Smooth muscle cell of the umbilical artery (primary cell): ENCODE measurements around the gene TTLL10. TPM values are rescaled to one million over a fixed set of nuclear protein-coding genes. Genes with fewer than 3 reads are reported as not detected.

Experiments used
- total RNA-seq: library from RNA; depleted of rRNA; stranded (reverse); fragments of >200 nt; gene quantifications from 2 replicates; pipeline ENCODE4 v1.2.3, GENCODE V29; 2014

Gene TTLL10, protein sequence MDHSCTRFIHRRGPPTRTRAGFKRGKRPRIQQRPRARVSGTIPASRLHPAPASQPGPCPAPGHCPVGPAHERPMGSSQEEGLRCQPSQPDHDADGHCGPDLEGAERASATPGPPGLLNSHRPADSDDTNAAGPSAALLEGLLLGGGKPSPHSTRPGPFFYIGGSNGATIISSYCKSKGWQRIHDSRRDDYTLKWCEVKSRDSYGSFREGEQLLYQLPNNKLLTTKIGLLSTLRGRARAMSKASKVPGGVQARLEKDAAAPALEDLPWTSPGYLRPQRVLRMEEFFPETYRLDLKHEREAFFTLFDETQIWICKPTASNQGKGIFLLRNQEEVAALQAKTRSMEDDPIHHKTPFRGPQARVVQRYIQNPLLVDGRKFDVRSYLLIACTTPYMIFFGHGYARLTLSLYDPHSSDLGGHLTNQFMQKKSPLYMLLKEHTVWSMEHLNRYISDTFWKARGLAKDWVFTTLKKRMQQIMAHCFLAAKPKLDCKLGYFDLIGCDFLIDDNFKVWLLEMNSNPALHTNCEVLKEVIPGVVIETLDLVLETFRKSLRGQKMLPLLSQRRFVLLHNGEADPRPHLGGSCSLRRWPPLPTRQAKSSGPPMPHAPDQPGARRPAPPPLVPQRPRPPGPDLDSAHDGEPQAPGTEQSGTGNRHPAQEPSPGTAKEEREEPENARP
- total RNA-seq, result not detected in 2 replicates

DNA sequence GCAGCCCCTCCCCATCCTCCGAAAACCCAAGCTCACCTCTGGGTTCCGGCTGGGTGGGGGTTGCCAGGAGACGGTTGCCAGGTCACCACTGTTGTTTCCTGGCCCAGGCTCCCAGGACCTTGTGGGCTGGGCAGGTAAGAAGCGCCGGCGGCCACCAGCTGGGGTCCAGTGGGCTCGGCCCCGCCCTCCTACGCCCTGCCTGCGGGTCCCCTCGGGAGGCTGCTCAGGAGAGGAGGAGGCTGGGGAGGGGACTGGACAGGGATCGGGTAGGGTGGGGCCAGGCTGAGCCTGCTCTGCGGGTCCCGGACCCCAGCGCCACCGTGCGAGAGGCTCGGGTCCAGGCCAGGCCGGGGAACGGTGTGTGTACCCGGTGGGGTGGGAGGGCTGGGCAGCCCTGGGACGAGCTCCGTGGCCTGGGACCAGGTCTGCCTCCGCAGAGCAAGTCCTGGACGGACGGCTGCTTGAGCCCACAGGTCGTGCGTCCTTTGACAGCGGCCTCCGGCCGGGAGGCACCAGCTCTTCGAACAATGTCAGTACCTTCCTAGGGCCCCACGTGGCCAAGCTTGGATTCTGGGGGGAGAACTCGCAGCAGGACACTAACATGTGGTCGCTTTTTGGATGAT, at the start of gene TTLL10:
Gene TTLL10 (plus strand): TSS at position 88 of the 623 bp plus-strand sequence. CDS start 5,336 bp downstream, outside the sequence.

DNA sequence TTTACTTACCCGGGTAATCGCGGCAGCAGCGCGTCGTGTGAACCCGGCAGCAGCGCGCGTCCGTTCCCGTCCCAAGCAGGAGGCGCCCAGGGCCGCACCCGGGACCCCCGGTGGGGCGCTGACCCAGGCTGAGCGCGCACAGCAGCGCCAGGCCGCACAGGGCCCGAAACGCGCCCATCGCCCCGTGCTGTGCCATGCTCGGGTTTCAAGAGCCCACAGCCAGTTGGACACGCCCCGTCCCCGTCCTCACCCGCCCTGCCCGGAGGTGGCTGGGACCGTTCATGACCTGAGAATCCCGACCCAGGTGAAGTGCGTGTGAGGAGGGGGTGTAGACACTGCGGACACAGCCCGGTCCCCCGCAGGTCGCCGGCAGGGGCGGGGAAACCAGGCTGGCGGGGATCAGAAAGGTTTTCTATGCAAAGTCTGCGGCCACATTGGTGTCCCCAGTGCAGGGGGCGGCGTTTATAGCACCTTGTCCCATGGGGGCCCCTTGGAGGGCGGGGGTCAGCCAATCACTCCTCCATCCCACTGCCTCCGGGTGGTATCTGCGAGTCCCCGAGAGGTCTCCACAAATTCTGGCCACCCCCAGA, 32.8 kb downstream of the TTLL10 start, which contains the start of gene TNFRSF18:
Gene TNFRSF18 (minus strand): TSS at position 217 of the 590 bp plus-strand sequence. CDS start 21 bp downstream, at position 196.

DNA sequence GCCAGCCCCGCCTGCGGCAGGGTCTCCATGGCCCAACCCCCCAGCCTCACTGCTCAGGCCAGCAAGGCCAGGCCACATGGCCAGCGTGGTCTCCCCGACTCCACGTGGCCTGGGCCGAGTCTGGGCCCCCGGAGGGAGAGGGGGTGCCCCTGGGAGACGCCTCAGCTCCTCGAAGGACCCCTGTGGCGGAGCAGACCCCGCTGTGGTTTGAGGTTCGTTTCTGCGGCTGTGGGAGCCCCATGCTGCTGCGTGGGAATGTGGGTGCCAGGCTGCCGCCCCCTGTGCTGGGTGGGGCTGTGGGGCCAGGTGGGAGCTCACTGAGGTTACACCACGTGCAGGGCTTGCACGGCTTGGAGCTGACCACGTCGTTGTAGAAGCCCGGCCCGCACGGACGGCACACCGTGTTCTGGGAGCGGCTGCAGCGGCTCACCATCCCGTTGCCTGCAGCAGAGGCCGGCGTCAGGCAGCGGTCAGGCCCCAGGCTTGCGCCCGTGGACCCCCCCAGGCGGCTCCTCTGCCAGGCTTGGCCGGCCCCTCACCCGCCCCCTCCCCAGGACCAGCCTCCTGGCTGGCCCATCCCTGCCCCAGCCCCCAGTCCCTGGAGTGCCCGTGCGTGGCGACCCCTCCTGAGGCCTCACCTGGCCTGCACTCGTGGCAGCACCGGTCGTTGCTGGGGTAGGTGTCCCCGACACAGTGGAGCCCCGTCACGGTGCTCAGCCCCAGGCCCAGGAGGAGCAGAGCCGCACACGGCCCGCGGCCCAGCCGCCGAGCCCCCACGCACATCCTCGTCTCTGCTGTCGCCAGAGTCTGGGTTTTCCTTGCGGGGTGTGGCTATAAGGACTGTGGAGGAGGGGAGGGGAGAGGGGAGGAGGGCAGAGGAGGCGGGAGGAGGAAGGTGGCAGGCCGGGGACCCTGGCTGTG, 39.9 kb downstream of the TTLL10 start, which contains the start of gene TNFRSF4:
Gene TNFRSF4 (minus strand): TSS at position 809 of the 921 bp plus-strand sequence. CDS start 26 bp downstream, at position 783.

DNA sequence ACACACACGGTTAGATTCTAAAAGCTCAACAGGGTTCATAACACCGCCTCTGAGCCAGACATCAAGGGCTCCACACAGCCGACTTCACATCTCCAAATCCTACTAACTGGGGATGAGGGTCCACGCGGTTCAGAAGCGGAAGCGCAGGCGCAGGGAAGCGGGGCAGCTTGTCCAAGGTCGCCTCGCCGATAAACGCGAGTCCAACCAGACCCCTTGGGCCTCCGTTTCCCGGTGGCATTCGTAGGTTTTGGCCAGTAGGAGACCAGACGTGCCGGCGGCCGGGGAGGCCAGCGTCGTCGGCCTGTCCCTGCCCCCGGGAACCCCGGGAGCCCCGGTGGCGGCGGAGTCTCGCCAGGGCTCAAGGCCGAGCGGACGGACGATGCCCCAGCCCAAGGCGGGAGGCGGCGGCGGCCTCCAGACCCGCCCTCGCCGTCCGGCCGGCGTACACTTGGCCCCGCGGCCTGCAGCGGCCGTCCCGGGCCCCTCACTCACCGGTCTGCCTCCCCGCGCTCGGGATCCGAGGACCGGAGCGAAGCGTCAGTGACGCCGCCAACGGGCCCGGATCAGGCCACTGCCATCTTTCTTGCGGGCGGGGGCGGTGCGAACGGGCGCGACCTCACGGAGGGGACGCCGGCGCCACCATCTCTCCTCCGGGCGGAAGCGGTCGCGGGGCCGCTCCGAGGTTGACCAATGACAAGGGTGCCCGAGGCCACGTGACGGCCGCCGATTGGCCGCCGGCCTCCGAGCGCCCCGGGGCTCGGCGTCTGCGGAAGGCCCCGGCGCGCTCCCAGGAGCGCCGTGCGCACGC, 57.9 kb downstream of the TTLL10 start, which contains the start of gene SDF4:
Gene SDF4 (minus strand): TSS at position 602 of the 808 bp plus-strand sequence. CDS start 3,229 bp downstream, outside the sequence.

DNA sequence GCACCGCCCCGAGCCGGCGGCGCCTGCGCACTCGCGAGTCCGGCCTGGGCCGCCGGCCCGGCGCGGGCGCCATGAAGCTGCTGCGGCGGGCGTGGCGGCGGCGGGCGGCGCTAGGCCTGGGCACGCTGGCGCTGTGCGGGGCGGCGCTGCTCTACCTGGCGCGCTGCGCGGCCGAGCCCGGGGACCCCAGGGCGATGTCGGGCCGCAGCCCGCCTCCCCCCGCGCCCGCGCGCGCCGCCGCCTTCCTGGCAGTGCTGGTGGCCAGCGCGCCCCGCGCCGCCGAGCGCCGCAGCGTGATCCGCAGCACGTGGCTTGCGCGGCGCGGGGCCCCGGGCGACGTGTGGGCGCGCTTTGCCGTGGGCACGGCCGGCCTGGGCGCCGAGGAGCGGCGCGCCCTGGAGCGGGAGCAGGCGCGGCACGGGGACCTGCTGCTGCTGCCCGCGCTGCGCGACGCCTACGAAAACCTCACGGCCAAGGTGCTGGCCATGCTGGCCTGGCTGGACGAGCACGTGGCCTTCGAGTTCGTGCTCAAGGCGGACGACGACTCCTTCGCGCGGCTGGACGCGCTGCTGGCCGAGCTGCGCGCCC, 58.6 kb downstream of the TTLL10 start, which contains the start of gene B3GALT6:
Gene B3GALT6 (plus strand): TSS at position 30 of the 588 bp plus-strand sequence. CDS start 42 bp downstream, at position 72.

DNA sequence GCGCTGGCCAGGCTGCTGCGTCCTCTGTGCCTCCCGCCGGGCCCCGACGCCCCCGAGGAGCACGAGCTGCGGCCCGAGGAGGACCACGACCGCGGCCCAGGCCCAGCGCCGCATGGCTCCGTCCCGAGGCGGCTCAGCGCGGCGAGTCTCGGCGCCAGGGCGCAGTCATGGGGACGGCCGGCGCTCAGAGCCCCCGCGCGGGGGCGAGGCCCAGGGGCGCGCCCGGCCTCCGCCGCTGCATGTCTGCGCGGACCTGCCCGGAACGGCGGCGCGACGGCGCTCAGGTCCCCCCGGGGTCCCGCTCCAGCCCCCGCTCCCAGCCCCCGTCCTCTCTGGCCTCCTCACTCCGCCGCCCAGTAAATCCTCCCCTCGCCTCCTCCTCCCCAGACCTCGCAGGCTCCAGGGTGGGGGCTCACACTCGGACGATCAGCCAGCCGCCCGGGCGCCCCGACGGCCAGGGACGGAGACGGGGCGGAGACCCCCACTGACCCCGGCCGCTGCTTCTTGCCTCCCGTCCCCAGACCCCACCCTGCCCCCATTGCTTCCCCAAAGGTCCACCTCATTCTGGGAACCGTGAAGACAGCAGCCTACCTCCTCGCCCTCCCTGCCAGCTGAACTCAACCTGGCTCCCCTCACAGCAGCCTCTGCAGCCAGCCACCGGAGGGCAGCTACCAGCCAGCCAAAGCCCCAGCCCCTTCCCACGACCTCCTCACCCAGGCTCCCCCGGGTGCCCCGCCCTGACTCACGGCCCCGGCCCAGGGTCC, 73.1 kb downstream of the TTLL10 start, which contains the start of gene C1QTNF12:
Gene C1QTNF12 (minus strand): TSS at position 146 of the 764 bp plus-strand sequence. CDS start 32 bp downstream, at position 114.

Other genes starting within 250 kb of the TTLL10 start
- gene SAMD11, start 250.0 kb upstream of the TTLL10 start, total RNA-seq, result 5.4 and 25.2 TPM in 2 replicates
- gene NOC2L, start 214.6 kb upstream of the TTLL10 start, total RNA-seq, result 71.0 and 115 TPM in 2 replicates
- gene KLHL17, start 213.3 kb upstream of the TTLL10 start, total RNA-seq, result 9.2 and 14.8 TPM in 2 replicates
- gene PLEKHN1, start 207.4 kb upstream of the TTLL10 start, total RNA-seq, result under 0.01 and 1.8 TPM in 2 replicates
- not detected in 2 replicates for gene PERM1, start 191.8 kb upstream of the TTLL10 start, total RNA-seq
- 6.2 and 7.9 TPM in 2 replicates for gene HES4, start 173.8 kb upstream of the TTLL10 start, total RNA-seq
- 68.3 and 107 TPM in 2 replicates for gene ISG15, start 160.4 kb upstream of the TTLL10 start, total RNA-seq
- gene AGRN, start 153.8 kb upstream of the TTLL10 start, total RNA-seq, result 96.2 and 197 TPM in 2 replicates
- not detected in 2 replicates for gene RNF223, start 99.6 kb upstream of the TTLL10 start, total RNA-seq
- gene C1orf159, start 57.8 kb upstream of the TTLL10 start, total RNA-seq, result 4.8 and 7.1 TPM in 2 replicates
- gene TNFRSF18, start 32.7 kb downstream of the TTLL10 start, total RNA-seq, result not detected in 2 replicates
- under 0.01 and 0.14 TPM in 2 replicates for gene TNFRSF4, start 40.3 kb downstream of the TTLL10 start, total RNA-seq
- gene SDF4, start 58.1 kb downstream of the TTLL10 start, total RNA-seq, result 190 and 205 TPM in 2 replicates
- gene B3GALT6, start 58.4 kb downstream of the TTLL10 start, total RNA-seq, result 32.1 and 37.1 TPM in 2 replicates
- 0.92 and 1.5 TPM in 2 replicates for gene C1QTNF12, start 72.8 kb downstream of the TTLL10 start, total RNA-seq
- 33.9 and 43.6 TPM in 2 replicates for gene UBE2J2, start 100.0 kb downstream of the TTLL10 start, total RNA-seq
- gene SCNN1D, start 106.6 kb downstream of the TTLL10 start, total RNA-seq, result 1.2 and 2.3 TPM in 2 replicates
- gene ACAP3, start 134.1 kb downstream of the TTLL10 start, total RNA-seq, result 52.6 and 71.8 TPM in 2 replicates
- 16.9 and 17.8 TPM in 2 replicates for gene PUSL1, start 134.7 kb downstream of the TTLL10 start, total RNA-seq
- gene INTS11, start 150.8 kb downstream of the TTLL10 start, total RNA-seq, result 41.9 and 59.4 TPM in 2 replicates
- 8.0 and 12.5 TPM in 2 replicates for gene CPTP, start 150.9 kb downstream of the TTLL10 start, total RNA-seq
- 0.23 and 0.30 TPM in 2 replicates for gene TAS1R3, start 157.4 kb downstream of the TTLL10 start, total RNA-seq
- gene DVL1, start 175.5 kb downstream of the TTLL10 start, total RNA-seq, result 65.0 and 105 TPM in 2 replicates
- 172 and 187 TPM in 2 replicates for gene MXRA8, start 184.7 kb downstream of the TTLL10 start, total RNA-seq
- gene AURKAIP1, start 201.3 kb downstream of the TTLL10 start, total RNA-seq, result 52.6 and 85.8 TPM in 2 replicates
- 189 and 195 TPM in 2 replicates for gene CCNL2, start 225.5 kb downstream of the TTLL10 start, total RNA-seq
- gene MRPL20, start 233.4 kb downstream of the TTLL10 start, total RNA-seq, result 53.1 and 68.6 TPM in 2 replicates
- gene ANKRD65, start 247.4 kb downstream of the TTLL10 start, total RNA-seq, result 0.18 and 0.30 TPM in 2 replicates